Right kidney (tissue), 1 donor: ENCODE measurements around the gene ZSCAN31.
"Not testable (repeated sequence)": the region's sequence is repeated elsewhere in the genome, so short reads cannot be mapped to it uniquely, and the experiment has no call there.

ENCODE experiments used
- DNase-seq: peaks from one replicate; pipeline ENCODE4 v3.0.0-alpha.2; 2016

Gene ZSCAN31

DNA sequence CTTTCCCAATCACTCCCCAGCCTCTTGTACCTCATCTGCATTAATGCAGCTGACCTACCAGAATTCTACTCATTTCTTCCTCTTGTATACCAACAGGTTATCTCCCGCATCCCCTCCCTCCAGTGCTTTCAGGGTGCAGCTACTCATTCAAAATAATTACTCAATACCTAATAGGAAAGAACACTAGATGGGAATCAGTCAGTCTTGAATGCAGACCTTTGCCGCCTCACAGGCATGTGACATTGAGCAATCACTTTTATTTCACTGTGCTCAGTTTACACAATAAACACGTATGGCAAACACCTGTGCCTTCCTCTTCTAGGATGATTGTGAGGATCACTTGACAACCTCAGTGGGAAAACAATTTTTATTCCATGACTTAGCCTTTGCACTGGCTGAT is 13.3 kb downstream of the ZSCAN31 start:
- no peak for DNase-seq

DNA sequence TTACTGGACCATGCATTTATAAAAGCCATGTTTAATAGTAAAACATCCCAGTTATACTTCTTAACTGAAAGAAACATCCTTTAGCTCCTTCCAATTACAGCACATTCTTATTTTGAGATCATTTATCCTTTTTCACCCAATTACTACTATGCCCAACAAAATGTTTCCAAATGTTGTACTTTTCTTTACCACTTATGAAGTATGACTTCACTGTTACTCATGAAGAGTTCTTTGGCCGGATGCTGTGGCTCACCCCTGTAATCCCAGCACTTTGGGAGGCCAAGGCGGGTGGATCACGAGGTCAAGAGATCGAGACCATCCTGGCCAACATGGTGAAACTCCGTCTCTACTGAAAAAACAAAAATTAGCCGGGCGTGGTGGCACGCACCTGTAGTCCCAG is 18.1 kb downstream of the ZSCAN31 start:
- not testable (repeated sequence) for DNase-seq

DNA sequence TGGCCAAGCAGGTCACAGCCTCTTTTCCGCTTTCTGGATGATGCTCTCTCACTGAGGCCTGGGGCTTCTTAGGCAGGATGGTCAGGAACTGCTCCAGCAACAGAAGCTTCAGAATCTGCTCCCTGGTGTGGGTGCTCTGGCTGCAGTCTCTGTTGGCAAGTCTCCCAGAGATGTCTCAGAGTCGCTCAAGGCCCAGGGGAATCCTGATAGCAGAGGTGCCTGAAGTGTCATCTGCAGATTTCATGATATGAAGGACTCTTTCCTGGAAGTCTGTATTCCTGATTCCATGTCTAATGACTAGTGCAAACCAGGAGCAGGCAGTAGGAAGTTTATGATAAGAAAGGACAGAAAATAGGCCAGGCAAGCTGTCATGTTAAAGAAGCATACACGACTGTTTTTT is 20.3 kb downstream of the ZSCAN31 start:
- no peak for DNase-seq

DNA sequence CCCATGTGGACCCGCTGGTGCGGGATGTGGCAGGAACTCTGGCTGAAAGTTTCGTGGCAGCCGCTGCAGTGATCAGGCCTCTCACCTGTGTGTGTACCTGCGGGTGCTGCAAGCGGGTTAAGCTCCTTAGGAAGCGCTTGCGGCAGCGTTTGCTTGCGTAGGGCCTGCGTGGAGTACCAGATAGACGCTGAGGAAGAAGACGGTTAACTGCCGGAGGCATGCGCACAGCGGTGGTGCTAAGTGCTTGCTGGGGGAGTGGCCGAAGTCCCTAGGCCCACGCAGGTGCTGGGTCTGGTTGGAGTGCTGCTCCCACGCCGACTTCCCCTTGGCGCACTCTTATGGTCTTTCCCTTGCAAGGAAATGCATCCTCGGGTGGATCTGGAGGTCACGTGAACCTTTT is 23.0 kb downstream of the ZSCAN31 start:
- DNase-seq: no peak

DNA sequence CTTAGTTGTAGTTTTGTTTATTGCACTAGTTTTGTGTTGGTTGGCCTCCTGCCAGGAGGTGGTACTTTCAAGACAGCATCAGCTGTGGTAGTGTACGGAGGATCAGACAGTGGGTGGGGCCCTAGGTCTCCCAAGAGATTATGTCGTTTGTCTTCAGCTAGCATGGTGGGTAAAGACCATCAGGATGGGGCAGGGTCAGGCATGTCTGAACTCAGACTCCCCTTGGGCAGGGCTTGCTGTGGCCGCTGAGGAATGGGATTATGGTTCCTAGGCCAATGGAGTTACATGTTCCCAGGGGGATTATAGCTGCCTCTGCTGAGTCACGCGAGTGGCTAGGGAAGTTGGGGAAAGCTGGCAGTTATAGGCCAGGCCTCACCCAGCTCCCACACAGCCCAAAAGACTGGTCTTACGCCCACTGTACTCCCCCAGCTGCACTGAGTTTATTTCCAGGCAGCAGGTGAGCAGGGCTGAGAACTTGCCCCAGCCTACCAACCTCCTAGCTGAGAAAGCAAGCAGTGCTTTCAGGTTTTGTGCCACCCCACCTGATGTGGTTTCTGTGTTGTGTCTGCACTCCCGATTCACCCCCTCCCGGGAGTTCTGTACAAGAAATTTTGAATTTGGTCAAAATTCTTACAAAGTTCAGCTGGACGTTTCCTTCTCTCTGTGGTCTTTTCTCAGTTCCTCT is 24.7 kb downstream of the ZSCAN31 start:
- no peak for DNase-seq

DNA sequence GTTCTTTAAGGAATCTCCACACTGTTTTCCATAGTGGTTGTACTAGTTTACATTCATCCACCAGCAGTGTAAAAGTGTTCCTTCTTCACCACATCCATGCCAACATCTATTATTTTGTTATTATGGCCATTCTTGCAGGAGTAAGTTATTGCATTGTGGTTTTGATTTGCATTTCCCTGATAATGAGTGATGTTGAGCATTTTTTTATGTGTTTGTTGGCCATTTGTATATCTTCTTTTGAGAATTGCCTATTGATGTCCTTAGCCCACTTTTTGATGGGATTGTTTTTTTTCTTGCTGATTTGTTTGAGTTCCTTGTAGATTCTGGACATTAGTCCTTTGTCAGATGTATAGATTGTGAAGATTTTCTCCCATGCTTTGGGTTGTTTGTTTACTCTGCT is 29.6 kb downstream of the ZSCAN31 start:
- not testable (repeated sequence) for DNase-seq

DNA sequence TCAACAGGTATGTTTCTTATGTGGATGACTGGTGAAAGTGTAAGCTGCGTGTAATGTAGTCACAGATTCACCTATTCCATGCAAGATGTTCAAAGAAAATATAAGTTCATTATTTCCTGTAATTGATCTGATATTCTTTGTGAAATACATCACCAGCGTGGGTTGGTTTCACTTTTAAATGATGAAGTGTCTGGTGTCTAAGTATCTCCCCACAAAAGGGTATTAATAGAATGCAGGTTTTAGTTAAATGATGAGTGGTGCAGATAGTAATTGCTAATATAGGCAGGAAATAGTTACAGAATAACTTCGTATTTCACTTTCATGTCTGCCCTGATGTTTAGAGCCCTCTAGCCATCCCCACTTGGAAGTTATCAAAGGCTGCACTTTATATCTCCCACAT is 32.4 kb downstream of the ZSCAN31 start:
- no peak for DNase-seq

DNA sequence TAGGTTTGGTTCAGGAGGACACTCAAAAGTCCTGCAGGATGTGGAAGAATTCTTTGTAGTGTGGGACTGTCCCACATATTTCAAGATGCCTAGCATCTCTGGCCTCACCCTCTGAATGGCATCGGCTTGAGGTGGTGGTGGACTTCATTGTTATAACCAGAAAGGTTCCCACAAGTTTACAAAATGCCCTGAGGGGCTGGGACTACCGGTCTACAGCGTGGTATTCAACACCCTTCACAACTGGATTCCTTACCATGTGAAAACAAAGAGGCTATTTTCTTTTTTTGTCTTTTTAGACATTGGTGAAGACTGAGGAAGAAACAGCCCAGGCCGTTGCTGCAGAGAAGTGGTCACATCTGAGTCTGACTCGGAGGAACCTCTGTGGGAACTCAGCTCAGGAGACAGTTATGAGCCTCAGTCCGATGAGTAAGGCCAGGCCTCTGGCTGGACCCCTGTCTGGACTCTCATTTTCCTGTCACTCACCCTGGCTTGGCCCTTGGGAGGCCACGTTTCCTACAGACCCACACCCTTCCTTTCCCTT is 39.4 kb downstream of the ZSCAN31 start:
- no peak for DNase-seq

DNA sequence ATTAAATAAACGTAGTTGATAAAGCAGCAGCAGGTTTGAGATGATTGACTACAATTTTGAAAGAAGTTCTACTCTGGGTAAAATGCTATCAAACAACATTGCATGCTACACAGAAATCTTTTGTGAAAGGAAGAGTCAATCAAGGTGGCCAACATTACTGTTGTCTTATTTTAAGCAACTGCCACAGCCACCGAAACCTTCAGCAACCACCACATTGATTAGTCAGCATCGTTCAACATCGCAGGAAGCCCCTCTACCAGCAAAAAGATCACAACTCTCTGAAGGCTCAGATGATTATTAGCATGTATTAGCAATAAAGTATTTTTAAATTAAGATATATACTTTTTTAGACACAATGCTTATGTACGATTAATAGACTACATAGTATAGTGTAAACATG is 40.6 kb downstream of the ZSCAN31 start:
- no peak for DNase-seq

DNA sequence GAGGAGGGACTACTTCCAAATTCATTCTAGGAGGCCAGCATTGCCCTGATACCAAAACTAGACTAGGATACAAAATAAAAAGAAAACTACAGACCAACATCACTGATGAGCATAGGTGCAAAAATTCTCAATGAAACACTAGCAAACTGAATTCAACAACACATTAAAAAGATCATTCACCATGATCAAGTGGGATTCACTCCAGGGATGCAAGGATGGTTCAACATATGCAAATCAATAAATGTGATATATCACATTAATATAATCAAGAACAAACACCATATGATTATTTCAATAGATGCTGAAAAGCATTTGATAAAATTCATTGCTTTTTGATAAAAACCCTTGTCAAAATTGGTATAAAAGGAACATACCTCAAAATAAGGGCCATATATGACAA is 44.4 kb downstream of the ZSCAN31 start:
- DNase-seq: no peak

DNA sequence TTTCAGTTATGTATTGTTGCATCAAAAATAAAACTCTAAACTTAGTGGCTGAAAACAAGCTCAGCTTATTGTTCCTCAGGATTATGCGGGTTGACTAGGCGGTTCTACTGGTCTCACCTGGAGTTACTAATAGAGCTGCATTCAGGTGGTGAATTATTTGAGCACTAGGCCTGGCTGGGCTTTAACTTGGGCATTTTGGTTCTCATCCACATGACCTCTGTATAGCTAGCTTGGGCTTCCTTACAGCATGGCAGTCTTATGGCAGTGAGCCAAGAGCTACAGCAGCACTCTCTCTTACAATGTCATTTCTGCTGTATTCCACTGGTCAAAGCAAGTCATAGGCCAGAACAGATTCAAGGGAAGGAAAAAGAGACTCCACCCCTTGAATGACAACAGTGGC is 53.0 kb downstream of the ZSCAN31 start:
- no peak for DNase-seq

DNA sequence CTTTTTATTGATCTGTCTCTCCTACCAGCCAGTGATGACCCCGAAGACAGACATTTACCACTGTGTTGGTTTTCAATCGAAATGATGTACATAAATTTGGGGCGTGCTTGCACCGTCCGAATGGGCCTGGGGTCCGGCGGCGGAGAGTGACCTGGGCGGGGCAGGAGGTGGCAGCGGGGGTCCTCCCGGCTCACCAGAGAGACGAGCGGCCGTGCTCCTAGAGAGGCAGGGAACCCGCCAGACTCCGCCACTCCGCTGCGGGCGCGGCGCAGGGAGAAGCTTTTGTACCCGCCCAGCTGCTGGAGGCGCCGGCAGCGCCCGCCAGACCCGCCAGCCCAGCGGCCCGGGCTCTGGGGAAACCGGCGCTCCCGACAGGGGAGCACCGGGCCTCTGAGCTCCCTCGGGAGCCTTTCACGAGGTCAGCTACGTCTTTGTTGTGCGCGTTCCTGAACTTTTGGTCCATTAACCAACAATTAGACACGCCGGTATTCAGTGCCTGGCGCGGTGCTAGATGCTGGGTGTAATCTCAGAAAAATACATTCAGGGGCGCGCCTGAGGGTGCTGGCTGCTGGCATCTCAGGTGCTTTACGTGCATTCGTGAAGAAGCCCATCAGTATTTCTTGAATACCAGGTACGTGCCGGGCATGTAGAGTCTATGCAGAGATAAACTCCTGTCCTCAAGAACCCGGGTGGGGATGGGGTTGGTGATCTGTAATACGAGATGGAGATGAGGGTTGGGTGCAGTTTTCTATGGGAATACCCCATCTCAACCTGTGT is 54.5 kb downstream of the ZSCAN31 start, which contains the start of gene PGBD1:
TSS of gene PGBD1 (plus strand) at position 285 of the 777 bp plus-strand sequence. CDS start 2,242 bp downstream, outside the sequence.
- DNase-seq: peak; percentile 80

DNA sequence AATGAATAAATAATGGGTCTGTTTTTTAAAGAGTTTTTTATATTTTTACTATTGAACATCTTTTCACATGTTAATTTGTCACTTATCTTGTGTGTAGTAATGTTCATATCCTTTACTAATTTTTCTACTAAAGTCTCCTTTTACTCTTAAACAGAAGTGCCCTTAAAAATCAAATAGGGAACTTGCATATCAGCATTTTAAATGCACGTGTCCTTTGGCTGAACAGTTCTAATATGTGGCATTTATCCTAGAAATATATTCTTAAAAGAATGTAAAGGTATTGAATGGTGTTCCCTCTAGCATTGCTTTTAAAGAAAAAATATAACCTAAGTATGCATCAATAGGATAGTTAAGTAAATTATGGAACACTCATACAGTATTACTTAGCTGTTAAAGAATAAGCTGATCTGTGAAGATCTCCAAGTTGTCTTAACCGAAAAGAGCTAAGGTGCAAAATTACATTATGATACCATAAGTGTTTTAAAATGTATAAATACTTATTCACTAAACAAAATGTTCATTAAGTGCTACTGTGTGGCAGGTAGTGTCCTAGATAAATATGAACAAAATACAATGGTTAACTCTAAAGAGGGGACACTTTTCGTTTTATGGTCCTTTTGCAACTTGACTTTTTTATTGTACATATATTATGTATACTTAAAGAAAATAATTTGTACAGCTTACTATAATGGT is 55.2 kb downstream of the ZSCAN31 start:
- DNase-seq: no peak

DNA sequence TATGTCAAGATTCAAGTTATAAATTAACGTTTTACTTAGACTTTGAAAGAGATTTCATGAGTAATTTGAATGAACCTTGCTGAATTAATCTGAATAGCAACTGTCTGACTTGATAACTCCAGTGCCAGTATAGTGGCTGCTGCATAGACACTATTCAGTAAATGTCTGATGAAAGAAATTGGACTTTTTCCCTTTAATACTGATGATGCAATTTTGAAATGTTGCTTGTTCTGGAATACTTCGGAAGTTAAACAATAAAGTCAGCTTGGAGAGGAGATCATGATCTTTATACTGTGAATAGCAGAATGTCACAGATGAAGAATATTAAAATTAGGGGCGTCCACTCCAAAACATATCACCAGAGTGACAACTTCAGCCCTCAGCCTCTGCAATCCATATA is 58.2 kb downstream of the ZSCAN31 start:
- DNase-seq: no peak

DNA sequence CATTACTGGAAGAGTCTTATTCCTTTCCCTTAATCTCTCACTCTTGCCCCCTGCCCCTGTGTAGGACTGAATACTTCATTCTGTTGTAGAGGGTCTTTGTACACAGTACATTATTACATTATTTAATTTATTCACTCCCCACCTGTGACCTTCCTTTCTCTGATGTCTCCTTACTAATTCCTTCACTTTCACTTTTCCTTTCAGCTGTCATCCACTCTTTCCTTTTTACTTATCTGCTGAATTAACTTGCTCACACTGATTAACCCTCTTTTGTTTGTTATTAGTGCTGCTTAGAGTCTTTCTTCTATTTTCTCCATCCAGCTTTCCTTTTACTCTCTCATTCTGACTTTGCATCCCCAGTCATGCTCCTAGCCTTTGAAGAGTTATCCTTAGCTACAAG is 61.1 kb downstream of the ZSCAN31 start:
- no peak for DNase-seq
